GM18861 (cell line): Measurements from ENCODE around the gene HMGA1.
A peak's percentile ranks its signal among the peaks of the same experiment; 100 is the strongest.
"Not testable (repeated sequence)": the region's sequence is repeated elsewhere in the genome, so short reads cannot be mapped to it uniquely, and the experiment has no call there.

Experiments
- ATAC-seq: cut with Tn5 transposase; IDR thresholded peaks from one replicate; pipeline ENCODE4 v1.9.1; 2021; ENCODE audit not compliant: unreplicated experiment

Gene HMGA1

GRCh38 chr6:34239893-34240292 is 3.2 kb downstream of the HMGA1 start:
- no peak for ATAC-seq

GRCh38 chr6:34240329-34241248 is 3.9 kb downstream of the HMGA1 start:
- ATAC-seq, result no peak

DNA sequence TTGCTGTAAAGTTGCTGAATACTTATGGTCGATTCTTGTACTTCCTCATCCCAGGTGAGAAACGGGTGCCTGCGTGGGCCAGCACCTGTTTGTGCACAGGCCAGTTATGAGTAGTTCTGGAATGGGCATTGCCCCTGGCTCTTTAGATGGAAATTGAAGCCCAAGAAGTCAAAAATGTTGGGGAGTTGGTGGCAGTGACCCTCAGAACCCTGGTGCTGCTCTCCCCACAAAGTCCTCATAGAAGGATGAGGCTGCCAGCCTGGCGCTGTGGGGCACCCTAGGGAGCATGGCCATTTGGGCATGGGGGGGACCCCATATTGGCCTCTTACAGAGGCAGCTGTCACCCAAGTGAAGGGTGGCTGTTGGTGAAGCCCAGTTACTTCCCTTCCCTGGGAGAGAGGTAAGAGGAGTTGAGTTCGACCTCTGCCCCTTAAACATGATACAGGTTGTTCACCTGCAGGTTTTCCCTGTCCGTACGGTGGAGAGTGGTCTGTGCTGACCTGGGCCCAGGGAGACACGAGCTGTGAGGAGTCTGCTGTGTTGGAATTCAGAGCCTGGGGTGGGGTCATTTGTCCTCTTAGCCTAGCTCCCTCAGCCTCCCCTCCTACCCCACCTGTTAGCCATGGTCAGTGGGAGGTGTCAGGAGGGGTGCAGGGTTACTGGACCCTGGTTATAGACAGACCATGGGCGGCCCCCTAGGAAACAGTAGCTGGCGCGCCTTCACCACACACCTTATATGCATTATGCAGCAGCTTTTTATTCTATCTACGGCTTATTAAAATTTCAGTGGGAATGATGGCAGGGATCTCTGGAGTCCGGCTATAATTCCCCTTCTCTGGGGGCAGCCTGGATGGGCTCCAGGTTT is 4.9 kb downstream of the HMGA1 start:
- ATAC-seq, result no peak

DNA sequence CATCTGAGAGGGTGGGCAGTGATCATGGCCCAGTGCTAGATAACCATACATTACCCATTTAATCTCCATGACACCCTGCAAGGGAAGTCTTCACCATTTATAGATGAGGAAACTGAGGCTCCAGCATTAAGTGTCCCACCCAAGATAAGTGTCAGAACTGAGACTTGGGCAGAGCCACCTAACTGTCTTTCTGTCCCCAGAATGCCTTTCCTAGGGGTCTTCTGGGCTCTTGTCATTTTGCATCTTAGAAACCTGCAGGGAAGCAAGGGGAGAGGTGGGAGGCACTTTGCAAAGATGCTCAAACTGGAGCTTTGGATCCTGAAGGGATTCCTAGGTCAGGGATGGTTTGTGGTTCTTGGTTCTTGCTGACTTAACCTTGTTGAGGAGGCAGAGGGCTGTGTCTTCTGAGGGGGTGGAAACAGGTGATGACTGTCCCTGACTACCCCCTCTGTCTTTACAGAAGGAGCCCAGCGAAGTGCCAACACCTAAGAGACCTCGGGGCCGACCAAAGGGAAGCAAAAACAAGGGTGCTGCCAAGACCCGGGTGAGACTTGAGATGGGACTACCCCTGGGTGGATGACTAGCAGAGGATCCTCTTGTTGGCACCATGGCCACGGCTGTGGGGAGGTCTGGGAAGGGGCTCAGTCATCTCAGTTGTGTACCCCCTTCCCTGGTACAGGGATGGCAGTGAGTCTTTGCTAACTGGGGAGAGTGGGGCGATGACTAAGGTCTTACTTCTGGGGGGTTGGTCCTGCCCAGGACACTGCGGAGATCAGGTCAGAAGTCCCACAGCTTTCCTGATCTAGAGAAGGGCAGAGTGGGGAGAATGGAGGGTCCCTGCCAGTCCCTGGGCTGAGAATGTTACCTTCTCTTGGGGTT is 5.8 kb downstream of the HMGA1 start:
- no peak for ATAC-seq

- ATAC-seq, result no peak
These were observed 6.6 kb downstream of the HMGA1 start for GRCh38 chr6:34243131-34243771.

GRCh38 chr6:34243901-34244884 is 7.5 kb downstream of the HMGA1 start:
- ATAC-seq, result no peak

GRCh38 chr6:34245032-34245760 is 8.5 kb downstream of the HMGA1 start:
- ATAC-seq, result not testable (repeated sequence)

- not testable (repeated sequence) for ATAC-seq
These were observed 9.1 kb downstream of the HMGA1 start for GRCh38 chr6:34245761-34246140.

- ATAC-seq, result no peak
These were observed 9.5 kb downstream of the HMGA1 start for GRCh38 chr6:34246249-34246562.

GRCh38 chr6:34246563-34247391 is 10.1 kb downstream of the HMGA1 start:
- no peak for ATAC-seq

GRCh38 chr6:34247481-34248197 is 11.0 kb downstream of the HMGA1 start:
- no peak for ATAC-seq

DNA sequence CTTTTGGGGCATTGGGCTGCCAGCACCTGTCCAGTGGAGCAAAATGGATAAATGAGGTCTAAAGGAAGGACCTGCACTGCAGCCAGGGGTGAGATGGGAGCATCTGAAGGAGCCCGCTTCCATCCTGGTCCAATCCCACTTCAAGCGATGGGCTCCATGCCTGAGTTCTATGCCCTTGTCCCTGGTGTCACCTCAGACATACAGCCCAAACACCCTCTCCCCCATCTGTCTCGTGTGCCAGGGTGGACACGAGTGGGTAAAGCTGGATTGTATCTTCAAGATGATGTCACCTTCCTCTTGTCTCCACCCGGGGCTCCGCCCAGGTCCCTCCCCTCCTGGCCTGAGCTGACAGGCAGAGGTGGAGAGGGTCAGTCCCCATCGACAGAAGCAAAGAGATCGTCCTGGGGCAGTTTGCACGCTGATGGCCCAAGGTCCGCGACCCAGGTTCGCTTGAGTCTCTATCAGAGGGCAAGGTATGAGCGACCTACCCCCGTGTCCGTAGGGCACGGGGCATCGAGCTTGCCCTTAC is 11.6 kb downstream of the HMGA1 start:
- ATAC-seq, result no peak

GRCh38 chr6:34248727-34249468 is 12.2 kb downstream of the HMGA1 start, which contains the start of gene SMIM29:
TSS of gene SMIM29 (minus strand) at chr6:34249006. CDS start at chr6:34247791, 1,215 bp downstream.
- peak; percentile 60 for ATAC-seq

DNA sequence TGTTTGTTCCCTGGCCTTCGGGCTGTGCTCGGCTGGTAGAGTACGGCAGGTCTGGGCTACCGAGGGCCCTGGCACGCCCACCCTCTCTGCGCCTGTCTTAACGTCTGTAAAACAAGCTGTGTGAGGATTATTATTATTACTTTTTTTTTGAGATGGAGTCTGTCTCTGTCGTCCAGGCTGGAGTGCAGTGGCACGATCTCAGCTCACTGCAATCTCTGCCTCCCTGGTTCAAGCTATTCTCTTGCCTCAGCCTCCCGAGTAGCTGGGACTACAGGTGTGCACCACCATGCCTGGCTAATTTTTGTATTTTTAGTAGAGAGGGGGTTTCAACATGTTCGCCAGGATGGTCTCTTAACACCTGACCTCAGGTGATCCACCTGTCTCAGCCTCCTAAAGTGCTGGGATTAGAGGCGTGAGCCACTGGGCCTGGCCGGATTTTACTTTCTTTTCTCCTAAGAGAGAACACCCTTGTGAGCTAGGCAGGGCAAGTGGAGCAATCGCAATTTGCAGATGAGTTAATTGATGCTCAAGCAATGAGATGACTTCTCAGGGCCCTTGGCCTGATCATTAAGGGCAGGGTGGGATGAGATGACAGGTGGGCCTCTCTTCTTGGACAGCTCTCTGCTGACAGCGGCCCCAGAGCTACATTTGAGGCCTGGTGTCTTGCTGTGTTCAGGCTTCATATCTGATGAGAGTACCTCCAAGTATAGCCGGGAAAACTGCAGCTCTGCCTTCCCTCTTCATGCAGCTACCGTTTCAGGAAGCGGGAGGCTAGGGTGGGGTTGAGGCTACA is 13.0 kb downstream of the HMGA1 start:
- ATAC-seq, result peak; percentile 18

- ATAC-seq, result not testable (repeated sequence)
These were observed 15.7 kb downstream of the HMGA1 start for GRCh38 chr6:34252395-34252794.
